ENCODE measurements around the gene FHAD1.
"Not testable (repeated sequence)": the region's sequence is repeated elsewhere in the genome, so short reads cannot be mapped to it uniquely, and the experiment has no call there.

FHAD1 gene

GRCh38 chr1:15277933-15278332, 30.9 kb downstream of the FHAD1 start:
- DNase-seq = no peak

- no peak for DNase-seq
Observed at GRCh38 chr1:15279576-15280230, 32.7 kb downstream of the FHAD1 start.

- no peak for DNase-seq
Observed at GRCh38 chr1:15280416-15280815, 33.4 kb downstream of the FHAD1 start.

- no peak for DNase-seq
Observed at GRCh38 chr1:15282038-15282437, 35.0 kb downstream of the FHAD1 start.

GRCh38 chr1:15282810-15283474, 35.9 kb downstream of the FHAD1 start:
- no peak for DNase-seq

GRCh38 chr1:15283526-15283925, 36.5 kb downstream of the FHAD1 start:
- DNase-seq = no peak

- no peak for DNase-seq
Observed at GRCh38 chr1:15286452-15286851, 39.4 kb downstream of the FHAD1 start.

- no peak for DNase-seq
Observed at GRCh38 chr1:15287035-15287979, 40.3 kb downstream of the FHAD1 start.

- DNase-seq = no peak
Observed at GRCh38 chr1:15288173-15288926, 41.3 kb downstream of the FHAD1 start.

GRCh38 chr1:15289251-15289651, 42.2 kb downstream of the FHAD1 start:
- no peak for DNase-seq

GRCh38 chr1:15290382-15290781, 43.4 kb downstream of the FHAD1 start:
- DNase-seq = no peak

GRCh38 chr1:15295696-15296095, 48.7 kb downstream of the FHAD1 start:
- no peak for DNase-seq

GRCh38 chr1:15296585-15297321, 49.7 kb downstream of the FHAD1 start:
- DNase-seq = no peak

- DNase-seq = not testable (repeated sequence)
Observed at GRCh38 chr1:15297975-15298374, 51.0 kb downstream of the FHAD1 start.

GRCh38 chr1:15299179-15299578, 52.2 kb downstream of the FHAD1 start:
- DNase-seq = no peak

- no peak for DNase-seq
Observed at GRCh38 chr1:15299806-15300205, 52.8 kb downstream of the FHAD1 start.

- DNase-seq = no peak
Observed at GRCh38 chr1:15303935-15304334, 56.9 kb downstream of the FHAD1 start.

GRCh38 chr1:15304708-15305467, 57.9 kb downstream of the FHAD1 start:
- peak; percentile 14 for DNase-seq

- no peak for DNase-seq
Observed at GRCh38 chr1:15305468-15305770, 58.4 kb downstream of the FHAD1 start.

GRCh38 chr1:15306352-15306751, 59.3 kb downstream of the FHAD1 start:
- not testable (repeated sequence) for DNase-seq

- no peak for DNase-seq
Observed at GRCh38 chr1:15308135-15308534, 61.1 kb downstream of the FHAD1 start.

GRCh38 chr1:15308621-15309027, 61.6 kb downstream of the FHAD1 start:
- no peak for DNase-seq

Data from GDM1 (cell line).